ENCODE data around the gene LRRTM1. TPM values are rescaled to one million over a fixed set of nuclear protein-coding genes. Genes with fewer than 3 reads are reported as not detected.

Gene LRRTM1, protein sequence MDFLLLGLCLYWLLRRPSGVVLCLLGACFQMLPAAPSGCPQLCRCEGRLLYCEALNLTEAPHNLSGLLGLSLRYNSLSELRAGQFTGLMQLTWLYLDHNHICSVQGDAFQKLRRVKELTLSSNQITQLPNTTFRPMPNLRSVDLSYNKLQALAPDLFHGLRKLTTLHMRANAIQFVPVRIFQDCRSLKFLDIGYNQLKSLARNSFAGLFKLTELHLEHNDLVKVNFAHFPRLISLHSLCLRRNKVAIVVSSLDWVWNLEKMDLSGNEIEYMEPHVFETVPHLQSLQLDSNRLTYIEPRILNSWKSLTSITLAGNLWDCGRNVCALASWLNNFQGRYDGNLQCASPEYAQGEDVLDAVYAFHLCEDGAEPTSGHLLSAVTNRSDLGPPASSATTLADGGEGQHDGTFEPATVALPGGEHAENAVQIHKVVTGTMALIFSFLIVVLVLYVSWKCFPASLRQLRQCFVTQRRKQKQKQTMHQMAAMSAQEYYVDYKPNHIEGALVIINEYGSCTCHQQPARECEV
- polyA plus RNA-seq (2012; ENCODE audit: insufficient read depth, insufficient read length) = not detected

DNA sequence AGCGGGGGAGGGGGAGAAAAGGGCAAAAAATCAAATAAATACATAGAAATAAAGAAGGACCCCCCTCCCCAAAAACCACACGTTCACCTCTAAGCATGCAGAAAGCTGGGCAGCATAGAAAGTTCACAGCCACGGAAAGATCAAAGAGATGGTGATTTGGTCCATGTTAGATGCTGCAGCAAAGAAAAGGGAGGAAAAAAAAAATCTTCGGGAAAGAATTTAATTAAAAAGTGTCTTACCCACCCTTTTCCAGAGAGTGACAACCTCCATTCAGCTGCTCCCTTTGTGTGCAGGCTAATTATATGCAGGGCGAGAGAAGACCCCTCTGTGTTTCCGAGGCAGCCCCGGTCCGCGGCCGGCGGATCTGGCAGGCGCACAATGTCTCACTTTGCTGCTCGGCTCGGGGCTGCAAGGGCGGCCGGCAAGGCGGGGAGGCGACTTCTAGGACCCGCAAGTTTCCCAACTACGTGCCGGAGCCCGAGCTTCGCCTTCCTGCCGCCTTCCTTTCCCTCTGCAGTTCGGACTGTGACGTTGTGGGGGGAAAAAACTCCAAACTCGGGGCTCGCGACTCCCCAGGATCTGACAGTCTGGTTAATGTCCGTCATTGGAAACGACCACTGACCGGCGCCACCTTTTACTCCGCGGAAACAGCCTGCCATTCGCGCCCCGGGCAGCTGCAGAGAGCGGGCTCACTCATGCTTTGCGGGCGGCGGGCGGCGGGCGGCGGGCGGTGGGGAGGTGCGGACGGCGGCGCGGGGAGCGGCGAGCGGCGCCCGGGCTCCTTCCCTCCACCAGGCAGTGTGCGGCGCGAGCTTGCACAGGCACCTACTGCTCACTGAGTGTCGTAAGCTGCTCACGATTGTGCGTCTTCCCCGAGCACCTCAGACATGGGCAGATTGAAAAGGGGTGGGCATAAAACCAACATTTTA, at the start of gene LRRTM1:
TSS of gene LRRTM1 (minus strand) at position 844 of the 929 bp plus-strand sequence. CDS start 933 bp downstream, outside the sequence.
- H3K4me3 ChIP-seq (ENCODE audit: low read length) = no peak within 1 kb of the TSS
- DNase-seq (ENCODE audit: low read depth, low spot score) = no peak

DNA sequence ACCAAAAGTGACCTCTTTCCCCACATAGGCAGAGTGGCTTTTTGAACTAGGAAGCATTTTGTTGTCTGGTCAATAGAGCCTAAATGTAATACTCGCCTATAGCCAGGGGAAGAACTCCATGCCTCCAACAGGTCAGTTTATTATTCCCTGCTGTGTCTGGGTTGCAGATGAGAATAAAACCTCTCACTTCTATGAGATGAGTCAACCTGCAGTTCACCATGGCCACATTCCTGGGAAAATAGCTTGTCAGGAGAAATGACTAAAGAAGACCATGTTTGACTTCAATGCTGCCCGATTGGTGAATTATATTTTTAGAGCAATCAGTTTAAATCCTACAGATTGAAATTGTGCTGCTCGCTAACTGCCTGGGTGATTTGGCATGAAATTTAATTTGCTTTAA, 46.7 kb upstream of the LRRTM1 start:
- no peak for DNase-seq (ENCODE audit: low read depth, low spot score)
- no peak overlapping the region for H3K4me3 ChIP-seq (ENCODE audit: low read length)

DNA sequence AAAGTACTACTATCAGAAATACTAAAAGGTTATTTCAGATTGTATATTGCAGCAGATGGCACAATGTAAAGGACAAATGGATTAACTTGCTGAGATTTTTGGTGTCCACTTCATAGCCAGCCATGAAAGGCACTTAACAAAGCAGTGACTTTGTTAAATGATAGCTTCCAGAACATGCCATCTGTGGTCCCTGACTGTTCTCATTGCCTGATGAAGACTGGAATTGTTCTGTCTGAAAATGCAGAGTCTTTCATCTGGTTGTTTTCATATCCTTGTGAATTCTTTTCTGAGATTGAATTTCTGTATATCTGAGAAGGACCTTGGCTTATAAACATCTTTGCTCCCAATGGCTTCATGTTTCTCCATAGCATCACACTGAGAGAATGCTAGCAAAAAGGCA, 44.4 kb upstream of the LRRTM1 start:
- no peak for DNase-seq (ENCODE audit: low read depth, low spot score)
- H3K4me3 ChIP-seq (ENCODE audit: low read length) = no peak overlapping the region

DNA sequence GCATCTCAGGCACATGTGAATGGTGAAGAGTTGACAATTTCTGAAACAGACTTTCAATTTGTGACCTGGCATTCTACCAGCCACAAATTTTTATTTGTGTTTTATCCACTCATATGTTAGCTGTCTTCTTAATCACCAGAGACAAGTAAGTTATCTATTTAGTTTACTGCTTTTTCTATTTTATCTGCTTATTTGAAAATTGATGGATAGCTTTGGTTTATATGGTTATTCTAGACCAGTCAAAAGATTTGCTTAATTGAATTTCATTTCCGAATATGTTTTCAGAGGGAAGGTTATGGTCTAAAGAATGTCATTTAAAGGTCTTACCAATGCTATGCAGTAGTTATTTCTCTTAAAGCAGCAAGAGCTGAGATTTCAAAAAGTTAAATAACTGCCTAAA, 43.5 kb upstream of the LRRTM1 start:
- DNase-seq (ENCODE audit: low read depth, low spot score) = no peak
- H3K4me3 ChIP-seq (ENCODE audit: low read length) = no peak overlapping the region

DNA sequence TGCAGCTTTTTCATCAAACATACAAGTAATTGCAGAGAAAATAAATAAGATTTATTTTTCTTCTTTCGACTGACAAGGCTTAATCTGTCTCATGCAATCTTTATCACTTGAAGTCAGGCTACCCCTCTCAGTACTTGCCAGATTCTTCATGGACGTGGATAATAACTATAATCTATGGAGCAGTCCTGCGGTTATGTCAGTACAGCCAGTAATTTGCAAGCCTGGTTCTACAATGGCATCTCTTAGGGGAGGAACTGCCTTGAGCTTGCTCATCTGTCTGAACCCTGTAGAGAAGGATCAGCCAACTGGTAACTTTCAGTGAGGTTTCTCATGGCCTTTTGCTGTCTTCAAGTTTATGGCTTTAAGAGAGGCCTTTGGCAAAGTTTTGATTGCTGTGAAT, 35.5 kb upstream of the LRRTM1 start:
- H3K4me3 ChIP-seq (ENCODE audit: low read length) = no peak overlapping the region
- DNase-seq (ENCODE audit: low read depth, low spot score) = no peak

DNA sequence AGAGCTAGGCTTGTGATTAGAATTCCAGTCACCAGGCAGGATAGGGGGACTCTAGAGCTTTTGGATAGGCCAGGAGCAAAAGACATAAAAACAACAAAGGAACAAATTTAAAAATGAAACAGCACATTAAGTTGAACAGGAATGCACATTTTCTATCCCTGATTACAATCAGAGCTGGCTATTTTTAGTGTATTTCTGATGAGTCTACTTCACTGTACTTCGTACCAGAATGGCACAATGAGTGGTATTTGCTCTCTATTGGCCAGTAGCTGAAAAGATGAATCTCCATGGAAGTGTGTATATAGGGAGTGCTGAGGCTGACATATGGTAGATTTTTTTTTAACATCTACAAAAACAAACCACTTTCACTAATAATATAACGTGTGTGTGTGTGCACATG, 34.2 kb upstream of the LRRTM1 start:
- no peak for DNase-seq (ENCODE audit: low read depth, low spot score)
- no peak overlapping the region for H3K4me3 ChIP-seq (ENCODE audit: low read length)

DNA sequence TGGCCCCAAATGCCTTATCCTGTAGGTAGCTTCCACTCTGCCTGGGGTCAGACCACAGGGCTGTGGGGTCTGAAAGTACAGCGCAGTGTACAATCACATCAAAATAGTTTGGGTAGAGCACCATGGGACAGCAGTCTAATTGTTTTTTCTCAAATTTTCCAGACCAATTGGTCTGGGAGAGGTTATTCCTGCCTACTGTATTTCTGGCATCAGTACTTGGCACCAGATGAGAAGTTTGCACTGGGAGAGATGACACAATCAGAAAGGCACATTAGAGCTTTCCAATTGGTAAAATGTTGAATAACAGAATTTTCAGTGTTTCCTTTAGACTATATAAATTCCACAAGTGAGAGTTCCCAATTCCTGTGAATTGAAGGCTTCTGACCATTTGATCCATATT, 30.9 kb upstream of the LRRTM1 start:
- DNase-seq (ENCODE audit: low read depth, low spot score) = no peak
- H3K4me3 ChIP-seq (ENCODE audit: low read length) = no peak overlapping the region

DNA sequence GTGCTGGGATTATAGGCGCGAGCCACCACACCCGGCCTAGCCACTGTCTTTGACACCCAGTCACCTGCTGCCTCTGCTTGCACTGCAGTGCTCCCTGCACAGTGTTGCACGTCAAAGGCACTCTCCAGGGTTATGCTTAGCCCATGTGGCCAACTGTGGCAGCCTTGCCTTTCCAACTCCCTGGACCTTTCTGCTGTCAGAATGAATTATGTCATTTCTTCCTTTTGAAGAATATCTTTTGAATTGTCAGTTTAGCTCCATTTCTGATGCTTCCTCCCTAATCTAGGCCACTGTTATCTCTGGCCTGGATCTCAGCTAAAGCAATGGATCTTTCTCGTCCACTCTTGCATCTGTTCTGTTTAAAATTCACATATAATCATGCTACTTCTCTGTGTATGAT, 29.3 kb upstream of the LRRTM1 start:
- no peak for DNase-seq (ENCODE audit: low read depth, low spot score)
- no peak overlapping the region for H3K4me3 ChIP-seq (ENCODE audit: low read length)

DNA sequence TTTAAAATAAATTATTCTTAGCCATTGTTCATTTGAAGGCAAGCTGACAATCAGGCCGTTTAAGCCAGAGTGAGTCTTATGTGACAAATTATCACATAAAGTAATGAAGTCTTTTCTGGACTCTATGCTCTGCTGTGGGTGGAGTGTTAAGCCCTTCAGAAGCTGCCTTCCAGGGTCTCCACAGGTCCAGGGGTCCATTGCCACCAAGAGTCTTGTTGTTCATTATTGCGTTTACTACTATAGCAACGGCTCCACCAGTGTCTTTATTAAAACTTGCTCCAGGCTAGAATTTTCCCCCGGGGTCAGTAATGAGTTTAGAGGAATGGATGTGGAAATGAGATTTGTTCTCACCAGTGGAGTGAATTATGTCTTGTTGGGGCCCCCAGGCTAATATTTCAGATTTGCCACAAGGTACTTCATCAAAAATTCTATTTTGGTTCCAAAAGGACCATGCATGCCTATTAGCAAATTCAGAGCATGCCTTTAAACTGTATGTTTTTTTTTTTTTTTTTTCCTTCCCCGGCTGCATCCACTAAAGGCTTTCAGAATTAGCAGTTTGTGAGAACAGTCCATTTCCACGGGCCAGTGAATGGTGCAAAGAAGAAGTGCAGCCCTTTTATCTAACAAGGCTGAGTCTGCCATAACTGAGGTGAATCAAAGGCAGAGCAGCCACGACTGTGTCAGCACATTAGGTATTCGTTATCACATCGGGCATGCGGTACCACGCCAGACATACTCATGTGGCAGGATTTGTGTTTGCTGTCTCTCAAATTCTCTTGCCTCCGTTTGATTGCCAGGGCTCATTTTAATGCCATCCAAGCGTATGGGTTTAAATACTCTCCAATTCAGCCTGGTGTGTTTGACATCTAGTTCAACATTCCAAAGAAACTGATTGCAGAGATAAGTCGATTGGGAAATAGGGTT, 26.2 kb upstream of the LRRTM1 start:
- DNase-seq (ENCODE audit: low read depth, low spot score) = no peak
- H3K4me3 ChIP-seq (ENCODE audit: low read length) = no peak overlapping the region

DNA sequence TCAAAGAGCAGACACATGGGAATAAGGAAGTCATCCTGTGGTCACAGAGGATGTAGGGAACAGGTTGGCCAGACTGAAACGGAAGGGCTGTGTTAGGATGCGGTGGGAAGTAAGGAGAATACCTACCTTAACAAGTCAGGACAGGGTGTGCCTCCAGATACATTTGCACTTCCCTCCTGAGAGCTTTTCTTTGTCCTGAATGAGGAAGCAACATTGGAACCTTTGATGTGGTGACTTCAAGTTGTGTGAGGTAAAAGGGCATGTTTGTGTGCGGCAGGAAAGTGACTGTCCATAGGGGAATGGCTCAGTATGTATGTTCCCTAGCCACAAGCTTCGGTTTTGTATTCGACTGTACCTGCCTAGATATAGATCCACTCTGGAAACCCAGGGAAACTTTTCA, 24.9 kb upstream of the LRRTM1 start:
- no peak overlapping the region for H3K4me3 ChIP-seq (ENCODE audit: low read length)
- DNase-seq (ENCODE audit: low read depth, low spot score) = no peak

DNA sequence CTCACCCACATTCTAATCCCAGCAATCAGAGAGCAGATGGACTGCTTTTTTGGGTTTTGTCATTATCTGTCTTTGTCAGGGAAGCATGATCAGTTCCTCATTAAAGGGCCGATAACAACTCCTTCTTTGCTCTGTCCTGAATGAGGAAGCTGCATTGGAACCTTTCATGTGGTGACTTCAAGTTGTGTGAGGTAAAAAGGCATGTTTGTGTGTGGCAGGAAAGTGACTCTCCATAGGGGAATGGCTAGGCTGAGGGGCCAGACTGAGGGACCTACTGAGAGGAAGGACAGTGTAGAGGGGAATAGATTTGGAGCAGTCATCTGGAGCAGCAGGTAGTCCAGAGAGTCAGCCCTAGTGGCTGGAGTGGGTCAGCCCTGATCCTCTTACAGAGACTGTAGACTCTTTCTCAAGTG, 23.6 kb upstream of the LRRTM1 start:
- DNase-seq (ENCODE audit: low read depth, low spot score) = no peak
- no peak overlapping the region for H3K4me3 ChIP-seq (ENCODE audit: low read length)

DNA sequence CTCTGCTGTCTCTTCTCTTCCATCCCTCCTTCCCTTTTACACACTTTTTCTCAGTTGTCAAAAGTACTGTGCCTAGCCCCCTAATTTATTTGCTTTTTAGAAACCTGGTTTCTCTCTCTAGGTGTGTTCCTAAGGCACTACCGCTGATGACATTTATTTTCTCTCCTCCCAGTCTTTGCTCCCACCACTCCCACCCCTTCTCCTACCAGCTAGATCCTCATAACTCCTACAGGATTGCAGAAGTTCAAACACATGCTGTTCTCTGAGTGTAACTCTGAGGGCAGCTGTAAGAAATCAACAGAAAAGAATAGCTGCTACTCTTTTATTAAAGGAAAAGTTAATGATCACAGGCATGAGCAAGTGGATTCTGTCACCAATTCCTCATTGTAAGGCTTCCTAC, 22.3 kb upstream of the LRRTM1 start:
- no peak for DNase-seq (ENCODE audit: low read depth, low spot score)
- H3K4me3 ChIP-seq (ENCODE audit: low read length) = no peak overlapping the region

DNA sequence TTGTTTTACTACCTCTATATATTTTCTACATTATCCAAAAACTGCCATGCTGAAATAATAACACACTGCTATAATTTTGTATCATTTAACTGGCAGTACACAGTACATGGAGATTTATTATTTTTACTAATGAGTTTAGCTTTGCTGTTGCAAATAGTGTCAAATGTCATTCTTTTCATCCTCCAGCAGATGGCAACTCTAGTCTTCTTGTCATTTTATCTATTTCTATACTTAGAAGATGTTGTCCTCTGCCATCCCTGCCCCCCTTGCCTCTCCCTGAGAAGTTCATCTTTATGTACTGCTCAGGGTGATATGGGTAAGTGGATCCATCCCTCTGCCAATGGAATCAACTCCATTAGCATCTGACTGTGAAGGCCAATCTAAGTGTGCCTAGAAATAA, 21.7 kb upstream of the LRRTM1 start:
- H3K4me3 ChIP-seq (ENCODE audit: low read length) = no peak overlapping the region
- peak; percentile 24 for DNase-seq (ENCODE audit: low read depth, low spot score)

DNA sequence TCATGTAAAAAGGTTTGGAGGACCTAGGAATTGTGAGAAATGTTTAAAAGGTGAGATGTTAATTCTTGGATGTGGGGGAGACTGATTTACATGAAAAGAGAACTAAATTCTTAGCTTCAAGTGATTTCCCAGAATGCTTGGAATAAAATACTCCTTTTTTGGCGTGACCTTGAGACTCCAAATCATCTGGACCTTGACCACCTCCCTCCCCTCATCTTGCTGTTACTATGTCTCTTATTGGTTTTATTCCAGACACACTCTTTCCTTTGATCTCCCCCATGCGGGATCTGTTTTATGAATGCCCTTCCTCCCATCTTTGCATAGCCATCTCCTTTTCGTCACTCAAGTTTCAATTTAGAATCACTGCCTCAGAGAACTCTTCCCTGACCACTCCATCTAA, 20.0 kb upstream of the LRRTM1 start:
- H3K4me3 ChIP-seq (ENCODE audit: low read length) = no peak overlapping the region
- no peak for DNase-seq (ENCODE audit: low read depth, low spot score)

DNA sequence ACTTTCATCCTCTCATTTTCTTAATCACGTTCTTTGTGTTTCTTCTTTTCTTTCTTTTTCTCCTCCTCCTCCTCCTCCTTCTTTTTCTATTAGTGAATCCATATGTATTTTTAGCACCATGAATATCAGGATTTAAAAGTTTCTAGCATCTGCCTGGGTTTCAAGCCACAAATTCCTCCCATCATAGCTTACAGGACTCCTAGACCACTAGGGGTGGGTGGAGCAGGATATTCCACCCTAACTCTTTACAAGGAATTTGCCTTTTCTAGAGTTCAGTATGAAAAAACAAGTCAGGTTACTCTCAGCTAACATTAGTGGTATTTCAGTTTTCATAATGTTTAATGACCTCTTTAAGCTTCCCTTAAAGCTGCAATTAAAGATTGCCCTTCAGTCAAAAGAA, 19.1 kb upstream of the LRRTM1 start:
- H3K4me3 ChIP-seq (ENCODE audit: low read length) = no peak overlapping the region
- DNase-seq (ENCODE audit: low read depth, low spot score) = no peak

DNA sequence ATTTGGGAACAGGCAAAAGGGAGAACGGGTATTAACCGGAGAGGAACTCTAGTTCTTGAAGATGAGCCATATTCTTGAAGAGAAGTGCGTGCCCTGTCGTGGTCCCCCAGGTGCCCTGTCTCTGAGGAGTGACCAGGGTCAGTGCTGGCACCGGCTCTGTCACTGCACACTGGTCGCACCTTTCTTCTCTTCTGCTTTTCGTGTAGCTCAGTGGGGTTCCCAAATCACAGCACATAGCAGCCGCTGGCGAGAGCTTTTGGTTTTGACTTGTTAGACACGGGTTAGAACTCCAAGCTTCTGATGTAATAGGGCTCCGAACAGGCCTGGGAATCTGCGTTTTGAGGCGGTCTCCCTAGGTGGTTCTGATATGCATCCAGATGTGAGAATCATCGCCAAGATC, 18.4 kb upstream of the LRRTM1 start:
- no peak for DNase-seq (ENCODE audit: low read depth, low spot score)
- no peak overlapping the region for H3K4me3 ChIP-seq (ENCODE audit: low read length)

DNA sequence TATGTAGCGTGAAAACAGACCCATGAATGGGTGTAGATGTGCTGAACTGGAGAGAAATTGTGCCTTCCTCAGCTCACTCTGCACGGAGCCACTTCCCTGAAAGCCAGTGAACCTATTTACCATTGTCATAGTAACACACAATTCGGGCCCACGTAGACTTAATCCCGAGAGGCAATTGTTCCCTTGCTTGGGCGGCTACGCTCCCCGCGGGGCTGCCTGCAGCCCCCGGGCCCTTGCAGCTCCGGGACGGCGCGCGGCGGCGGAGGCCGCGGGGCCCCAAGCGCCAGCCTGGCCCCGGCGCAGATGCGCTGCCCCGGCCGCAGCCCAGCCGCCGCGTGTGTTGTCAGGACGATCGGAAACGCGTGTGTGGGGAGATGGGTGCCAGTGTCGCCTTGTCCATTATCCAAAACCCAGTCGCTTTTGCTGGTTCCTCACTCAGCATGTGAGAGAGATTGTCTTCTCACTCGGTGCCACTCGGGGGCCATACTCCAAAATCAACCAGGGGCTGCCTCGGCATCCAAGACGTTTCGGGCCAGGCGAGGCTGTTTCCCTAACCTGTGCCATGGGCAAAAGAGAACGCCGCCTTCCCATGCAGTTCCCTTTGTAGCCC, 17.9 kb upstream of the LRRTM1 start:
- no peak overlapping the region for H3K4me3 ChIP-seq (ENCODE audit: low read length)
- no peak for DNase-seq (ENCODE audit: low read depth, low spot score)

DNA sequence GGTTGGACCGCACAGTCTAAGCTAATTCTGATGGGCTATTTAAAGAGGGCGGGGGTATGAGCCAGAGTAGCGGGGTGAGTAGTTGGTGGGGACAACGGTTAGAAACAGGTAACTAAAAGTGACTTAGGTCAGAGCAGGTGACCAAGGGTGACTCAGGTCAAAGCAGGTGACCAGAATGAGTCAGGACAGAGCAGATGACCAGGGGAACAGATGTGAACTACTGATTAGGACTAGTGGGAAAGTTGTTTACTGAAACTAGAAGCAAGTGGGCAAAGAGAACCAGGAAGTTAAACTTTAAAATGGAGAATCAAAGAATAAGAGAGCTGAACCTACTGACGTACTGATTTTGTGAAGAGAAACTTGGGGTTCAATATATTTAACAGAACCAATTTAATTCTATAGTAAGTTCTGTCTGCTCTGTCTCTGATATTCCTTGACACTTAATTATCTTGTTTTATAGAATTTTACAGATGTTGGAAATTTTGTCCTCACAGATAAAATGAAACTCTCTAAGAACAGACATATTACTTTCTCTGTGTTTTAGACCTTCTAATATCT, 7.8 kb upstream of the LRRTM1 start:
- no peak for DNase-seq (ENCODE audit: low read depth, low spot score)
- no peak overlapping the region for H3K4me3 ChIP-seq (ENCODE audit: low read length)
